ENCODE results near the gene RRAGB.
"Not testable (repeated sequence)": the region's sequence is repeated elsewhere in the genome, so short reads cannot be mapped to it uniquely, and the experiment has no call there.

The RRAGB gene, protein sequence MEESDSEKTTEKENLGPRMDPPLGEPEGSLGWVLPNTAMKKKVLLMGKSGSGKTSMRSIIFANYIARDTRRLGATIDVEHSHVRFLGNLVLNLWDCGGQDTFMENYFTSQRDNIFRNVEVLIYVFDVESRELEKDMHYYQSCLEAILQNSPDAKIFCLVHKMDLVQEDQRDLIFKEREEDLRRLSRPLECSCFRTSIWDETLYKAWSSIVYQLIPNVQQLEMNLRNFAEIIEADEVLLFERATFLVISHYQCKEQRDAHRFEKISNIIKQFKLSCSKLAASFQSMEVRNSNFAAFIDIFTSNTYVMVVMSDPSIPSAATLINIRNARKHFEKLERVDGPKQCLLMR

DNA sequence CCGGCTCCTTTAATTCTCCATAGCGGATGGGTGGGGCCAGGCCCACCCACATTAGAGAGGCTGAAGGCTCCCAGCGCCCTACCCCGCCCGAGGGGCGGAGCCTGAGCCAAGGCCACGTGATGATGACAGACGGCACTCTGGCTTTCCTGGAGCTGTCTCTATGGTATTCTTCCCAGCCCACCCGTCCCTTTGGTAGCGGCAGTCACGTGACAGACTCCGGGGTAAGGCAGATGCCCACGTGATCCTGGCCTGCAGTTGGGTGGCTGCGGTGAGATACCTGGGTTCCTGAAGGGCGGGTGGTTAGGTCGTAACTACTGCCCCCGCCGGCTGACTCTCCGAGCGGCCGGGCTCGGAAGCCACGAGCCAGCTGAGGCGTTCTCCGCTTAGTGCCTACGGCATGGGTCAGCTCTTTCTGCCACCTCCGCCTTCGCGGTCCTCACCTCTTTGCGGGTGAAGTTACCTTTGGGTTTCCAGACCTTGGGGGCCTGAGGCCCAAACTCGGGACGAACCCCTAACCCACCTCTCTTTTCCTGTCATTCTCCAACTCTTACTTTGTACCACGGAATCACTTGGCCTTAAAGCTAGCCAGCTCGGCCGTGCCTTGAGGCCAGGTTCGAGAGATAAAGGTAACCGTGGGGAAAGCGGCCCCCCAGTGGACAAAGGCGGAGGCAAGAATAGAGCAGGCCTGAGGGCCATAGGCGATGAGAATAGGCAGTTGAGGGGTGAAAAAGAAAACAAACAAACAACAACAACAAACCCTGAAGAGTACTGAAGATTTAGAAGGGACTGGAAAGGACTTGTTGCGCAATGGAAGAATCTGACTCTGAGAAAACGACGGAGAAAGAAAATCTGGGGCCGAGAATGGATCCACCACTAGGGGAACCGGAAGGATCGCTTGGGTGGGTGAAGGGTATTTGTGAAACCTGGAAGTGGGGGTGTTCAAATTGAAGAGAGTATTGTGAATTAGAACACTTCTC, at the start of gene RRAGB:
Gene RRAGB, plus strand, starts transcription at position 229 of the 977 bp plus-strand sequence. Its CDS starts 579 bp downstream, at position 808.
- peak; percentile 90 for DNase-seq

DNA sequence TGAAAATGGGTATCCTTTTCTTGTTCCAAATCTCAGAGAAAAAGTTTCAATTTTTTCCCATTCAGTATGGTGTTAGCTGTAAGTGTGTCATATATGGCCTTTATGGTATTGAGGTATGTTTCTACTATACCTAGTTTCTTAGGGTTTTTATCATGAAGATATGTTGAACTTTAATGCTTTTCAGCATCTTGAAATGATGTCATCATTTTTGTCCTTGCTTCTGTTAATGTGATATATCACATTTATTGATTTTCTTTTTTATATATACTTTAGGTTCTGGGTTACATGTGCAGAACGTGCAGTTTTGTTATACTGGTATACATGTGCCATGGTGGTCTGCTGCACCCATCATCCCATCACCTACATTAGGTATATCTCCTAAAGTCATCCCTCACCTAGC, 49.5 kb upstream of the RRAGB start:
- DNase-seq = no peak

DNA sequence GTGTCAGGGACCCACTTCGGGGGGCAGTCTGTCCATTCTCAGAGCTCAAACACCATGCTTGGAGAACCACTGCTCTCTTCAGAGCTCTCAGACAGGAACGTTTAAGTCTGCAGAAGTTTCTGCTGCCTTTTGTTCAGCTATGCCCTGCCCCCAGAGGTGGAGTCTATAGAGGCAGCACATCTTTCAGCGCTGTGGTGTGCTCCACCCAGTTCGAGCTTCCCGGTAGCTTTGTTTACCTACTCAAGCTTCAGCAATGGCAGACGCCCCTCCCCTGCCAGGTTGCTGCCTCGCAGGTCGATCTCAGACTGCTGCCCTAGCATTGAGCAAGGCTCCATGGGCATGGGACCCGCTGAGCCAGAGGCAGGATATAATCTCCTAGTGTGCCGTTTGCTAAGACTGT, 29.0 kb upstream of the RRAGB start:
- DNase-seq = not testable (repeated sequence)

DNA sequence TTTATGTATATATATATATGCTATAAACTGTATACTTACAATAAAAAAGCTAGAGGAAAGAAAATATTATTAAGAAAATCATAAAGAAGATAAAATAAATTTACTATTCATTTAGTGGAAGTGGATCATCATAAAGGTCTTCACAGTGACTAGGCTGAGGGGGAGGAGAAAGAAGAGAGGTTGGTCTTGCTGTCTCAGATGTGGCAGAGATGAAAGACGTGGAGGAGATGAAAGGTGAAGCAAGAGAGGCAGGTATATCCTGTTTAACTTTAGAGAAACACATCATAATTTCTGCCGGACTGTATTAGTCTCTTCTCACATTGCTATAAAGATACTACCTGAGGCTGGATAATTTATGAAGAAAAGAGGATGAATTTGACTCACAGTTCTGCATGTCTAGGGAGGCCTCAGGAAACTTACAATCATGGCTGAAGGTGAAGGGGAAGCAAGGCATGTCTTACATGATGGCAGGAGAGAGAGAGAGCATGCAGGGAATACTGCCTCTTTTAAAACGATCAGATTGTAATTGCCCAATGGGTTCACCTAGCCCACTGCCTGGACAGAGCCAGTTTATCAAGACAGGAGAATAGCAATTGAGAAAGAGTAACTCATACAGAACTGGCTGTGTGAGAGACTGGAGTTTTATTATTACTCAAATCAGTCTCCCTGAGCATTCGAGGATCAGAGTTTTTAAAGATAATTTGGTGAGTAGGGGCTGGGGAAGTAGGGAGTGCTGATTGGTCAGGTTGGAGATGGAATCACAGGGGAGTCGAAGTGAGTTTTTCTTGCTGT, 22.1 kb upstream of the RRAGB start:
- DNase-seq = no peak

DNA sequence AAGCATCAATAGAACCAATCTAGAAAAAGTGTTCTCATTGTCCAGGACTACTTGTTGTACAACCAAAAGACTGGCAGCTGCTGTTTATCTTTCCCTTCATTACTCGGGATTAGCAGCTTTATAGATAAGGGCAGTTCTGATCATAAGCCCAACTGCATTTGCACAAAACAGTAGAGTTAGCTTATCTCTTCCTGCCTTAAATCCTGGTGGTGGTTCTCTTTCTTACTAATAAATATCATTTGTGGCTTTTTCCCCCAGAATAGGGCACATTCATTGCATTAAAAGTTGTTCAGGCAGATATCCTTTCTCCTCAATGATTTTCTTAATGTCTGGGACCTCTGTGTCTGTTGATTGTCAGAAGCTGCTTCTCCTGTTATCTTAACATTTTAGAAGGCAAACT, 20.2 kb upstream of the RRAGB start:
- no peak for DNase-seq

DNA sequence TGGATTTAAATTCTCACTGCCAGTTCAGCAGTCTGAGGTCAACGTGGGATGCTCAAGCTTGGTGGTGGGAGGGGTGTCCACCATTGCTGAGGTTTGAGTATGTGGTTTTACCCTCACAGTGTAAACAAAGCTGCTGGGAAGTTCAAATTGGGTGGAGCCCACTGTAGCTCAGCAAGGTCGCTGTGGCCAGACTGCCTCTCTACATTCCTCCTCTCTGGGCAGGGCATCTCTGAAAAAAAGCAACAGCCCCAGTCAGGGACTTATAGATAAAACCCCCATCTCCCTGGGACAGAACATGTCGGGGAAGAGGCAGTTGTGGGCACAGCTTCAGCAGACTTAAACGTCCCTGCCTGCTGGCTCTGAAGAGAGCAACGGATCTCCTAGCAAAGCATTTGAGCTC, 14.9 kb upstream of the RRAGB start:
- no peak for DNase-seq

DNA sequence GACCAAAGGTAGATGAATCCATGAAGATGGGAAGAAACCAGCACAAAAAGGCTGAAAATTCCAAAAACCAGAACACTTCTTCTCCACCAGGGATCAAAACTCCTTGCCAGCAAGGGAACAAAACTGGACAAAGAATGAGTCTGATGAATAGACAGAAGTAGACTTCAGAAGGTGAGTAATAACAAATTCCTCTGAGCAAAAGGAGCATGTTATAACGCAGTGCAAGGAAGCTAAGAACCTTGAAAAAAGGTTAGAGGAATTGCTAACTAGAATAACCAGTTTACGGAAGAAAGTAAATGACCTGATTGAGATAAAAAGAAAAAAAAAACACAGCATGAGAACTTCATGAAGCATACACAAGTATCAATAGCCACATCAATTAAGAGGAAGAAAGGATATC, 14.1 kb upstream of the RRAGB start:
- DNase-seq = not testable (repeated sequence)

DNA sequence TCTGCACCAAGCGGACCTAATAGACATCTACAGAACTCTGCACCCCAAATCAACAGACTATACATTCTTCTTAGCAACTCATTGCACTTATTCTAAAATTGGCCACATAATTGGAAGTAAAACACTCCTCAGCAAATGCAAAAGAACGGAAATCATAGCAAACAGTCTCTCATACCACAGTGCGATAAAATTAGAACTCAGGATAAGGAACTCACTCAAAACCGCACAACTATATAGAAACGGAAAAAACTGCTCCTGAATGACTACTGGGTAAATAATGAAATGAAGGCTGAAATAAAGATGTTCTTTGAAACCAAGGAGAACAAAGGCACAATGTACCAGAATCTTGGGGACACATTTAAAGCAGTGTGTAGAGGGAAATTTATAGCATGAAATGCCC, 12.5 kb upstream of the RRAGB start:
- DNase-seq = not testable (repeated sequence)

DNA sequence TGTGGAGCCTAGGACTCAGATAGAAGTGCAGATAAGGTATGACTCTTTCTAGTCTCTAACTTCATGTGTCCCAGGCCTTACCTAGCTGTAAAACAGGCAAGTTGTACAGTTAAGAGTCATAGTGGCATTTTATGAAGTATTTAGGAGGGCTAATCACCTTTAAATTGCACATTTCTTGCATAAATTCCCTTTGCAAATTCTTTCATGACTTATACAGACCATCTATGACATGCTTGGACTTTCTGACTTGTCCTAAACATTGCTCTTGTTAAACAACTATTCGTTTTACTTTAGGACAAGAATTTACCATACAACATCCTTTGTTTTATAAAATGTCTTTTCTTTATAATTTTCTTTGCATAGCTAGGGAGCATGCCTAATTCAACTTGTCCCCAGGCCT, 7.8 kb upstream of the RRAGB start:
- DNase-seq = no peak

DNA sequence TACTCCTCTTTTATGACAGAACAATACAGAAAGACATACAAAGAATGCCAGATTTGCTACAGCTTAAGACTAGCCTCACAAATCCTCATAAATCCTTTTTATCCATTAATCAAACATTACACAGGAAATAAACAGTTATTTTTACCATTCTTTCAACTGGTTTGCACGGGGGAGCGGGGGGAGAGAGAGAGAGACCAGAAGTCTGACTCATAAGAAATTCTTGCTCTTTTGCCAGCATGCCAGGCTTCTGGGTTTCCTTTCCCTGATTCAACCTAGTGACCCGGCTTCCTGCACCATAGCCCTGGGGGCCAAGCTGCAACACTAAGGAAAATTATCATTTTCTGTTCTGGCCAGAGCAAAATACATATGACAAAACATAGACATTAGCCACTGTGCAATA, 6.8 kb upstream of the RRAGB start:
- no peak for DNase-seq

DNA sequence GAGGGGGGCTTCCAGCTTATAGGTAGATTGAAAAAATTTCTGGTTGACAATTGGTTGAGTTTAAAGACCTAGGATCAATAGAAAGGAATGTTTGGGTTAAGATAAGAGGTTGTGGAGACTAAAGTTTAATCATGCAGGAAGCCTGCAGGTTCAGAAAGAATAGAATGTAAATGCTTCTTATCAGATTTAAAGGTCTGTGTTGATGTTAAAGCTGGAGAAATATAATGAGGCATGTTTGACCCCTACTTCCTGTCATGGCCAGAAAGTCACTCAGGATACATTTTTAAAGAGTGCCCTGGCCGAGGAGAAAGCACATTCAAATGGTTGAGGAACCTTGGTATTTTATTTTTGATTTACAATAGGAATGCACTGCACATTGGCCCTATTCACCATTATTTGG, 3.9 kb upstream of the RRAGB start:
- DNase-seq = no peak

DNA sequence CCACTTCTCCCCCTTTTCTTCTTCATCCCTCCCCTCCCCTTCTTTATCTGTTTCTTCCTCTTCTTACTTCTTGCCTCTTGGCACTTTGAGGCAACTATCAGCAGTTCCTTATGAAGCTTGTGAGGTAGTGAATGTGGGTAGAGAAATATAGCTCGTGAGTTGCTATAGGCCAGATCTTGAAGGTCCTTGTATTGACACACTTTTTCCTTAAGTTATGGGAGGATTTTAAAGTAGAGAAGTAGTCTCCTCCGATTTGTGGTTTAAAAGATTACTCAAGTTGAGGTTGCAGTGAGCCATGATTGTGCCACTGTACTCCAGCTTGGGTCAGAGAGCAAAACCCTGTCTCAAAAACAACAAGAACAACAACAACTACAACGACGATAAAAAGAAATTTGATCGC, 3.4 kb upstream of the RRAGB start:
- peak; percentile 52 for DNase-seq

DNA sequence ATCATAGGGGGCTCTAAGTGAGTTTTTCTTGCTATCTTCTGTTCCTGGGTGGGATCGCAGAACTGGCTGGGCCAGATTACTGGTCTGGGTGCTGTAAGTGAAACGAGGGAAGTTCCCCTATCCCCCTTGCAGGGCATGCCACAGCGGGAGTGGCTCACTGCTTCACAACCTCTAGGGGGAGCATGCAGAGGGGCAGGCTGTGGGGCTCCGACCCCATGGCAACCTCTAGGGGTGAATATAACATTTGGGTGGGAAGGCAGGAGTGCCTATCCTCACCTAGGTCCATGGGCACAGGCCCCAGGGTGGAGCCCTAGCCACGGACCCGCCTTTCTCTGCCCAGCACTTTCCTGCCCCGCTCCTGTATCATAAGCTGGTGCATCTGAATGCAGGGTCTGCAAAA, 1.7 kb upstream of the RRAGB start:
- DNase-seq = no peak

DNA sequence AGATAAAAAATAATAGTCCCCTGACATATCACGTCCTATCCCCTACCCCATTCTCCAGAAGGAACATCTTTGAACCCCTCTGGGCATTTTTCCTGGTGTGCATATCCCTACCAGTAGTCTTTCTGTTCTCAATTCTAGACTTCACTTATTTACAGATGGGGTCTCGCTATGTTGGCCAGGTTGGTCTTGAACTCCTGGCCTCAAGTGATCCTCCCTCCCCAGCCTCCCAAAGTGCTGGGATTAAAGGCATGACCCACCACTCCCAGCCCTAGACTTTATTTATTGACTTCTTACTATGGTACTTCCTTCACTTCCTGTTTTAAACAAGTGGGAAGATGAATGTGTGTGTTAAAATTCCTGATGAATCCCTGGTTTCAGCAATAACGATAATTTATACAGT, 612 bp upstream of the RRAGB start:
- no peak for DNase-seq

DNA sequence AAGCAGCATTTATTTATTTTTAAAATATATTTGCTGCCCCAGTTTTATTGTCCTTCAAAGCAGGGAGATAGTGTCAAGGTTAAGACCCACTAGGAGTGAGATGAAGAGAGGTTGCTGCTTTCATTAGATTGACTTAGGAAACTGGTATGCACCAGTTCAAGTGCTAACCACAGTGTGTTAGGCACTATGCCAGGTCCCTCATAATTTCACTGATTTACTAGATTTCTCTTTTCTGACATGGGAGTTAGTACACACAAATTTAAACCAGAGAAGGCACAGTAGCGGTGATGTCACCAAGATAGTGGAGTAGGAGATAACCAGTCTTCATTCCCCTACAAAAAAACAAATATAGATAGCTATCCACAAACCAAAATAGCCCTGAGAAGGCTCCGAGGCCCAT, 14.3 kb downstream of the RRAGB start:
- no peak for DNase-seq

DNA sequence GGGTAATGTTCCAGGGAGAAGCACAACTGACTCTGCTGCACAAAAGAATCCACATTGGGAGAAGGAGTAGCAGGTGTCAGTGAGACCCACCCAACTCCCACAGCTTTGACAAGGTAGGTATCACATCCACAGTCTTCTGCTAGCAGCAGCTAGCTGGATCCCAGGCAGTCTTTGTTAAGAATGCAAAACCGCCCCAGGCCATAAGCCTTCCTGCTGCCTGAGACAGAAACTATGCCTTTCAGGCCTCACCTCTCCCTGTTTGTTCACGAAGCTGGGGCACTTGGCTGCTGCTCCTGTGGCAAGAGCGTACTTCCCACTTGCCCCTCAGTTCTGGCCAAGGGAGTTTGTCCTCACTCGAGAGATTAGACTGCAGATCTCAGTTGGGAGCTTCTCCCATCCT, 21.4 kb downstream of the RRAGB start:
- no peak for DNase-seq

DNA sequence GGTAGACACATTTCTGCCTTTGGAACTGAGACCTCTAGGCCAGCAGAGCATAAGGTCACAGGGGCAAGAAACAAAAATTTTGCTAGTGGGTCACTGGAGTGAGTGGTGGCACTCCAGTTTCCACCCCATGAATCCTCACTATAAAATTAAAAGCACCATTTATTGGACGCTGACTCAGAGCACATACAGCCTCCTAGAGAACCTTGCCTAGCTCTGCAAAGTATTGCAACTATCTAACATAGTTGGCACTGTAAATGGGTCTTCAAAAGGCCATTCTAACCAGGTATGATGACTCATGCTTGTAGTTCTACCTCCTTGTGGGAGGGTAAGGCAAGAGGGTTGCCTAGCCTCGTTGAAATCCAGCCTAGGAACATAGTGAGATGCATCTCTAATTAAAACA, 25.1 kb downstream of the RRAGB start:
- no peak for DNase-seq

DNA sequence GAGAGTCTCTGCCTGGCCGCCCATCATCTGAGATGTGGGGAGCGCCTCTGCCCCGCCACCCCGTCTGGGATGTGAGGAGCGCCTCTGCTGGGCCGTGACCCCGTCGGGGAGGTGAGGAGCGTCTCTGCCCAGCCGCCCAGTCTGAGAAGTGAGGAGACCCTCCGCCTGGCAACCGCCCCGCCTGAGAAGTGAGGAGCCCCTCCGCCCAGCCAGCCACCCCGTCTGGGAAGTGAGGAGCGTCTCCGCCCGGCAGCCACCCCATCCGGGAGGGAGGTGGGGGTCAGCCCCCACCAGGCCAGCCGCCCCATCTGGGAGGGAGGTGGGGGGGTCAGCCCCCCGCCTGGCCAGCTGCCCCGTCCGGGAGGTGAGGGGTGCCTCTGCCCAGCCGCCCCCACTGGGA, 30.9 kb downstream of the RRAGB start:
- not testable (repeated sequence) for DNase-seq

DNA sequence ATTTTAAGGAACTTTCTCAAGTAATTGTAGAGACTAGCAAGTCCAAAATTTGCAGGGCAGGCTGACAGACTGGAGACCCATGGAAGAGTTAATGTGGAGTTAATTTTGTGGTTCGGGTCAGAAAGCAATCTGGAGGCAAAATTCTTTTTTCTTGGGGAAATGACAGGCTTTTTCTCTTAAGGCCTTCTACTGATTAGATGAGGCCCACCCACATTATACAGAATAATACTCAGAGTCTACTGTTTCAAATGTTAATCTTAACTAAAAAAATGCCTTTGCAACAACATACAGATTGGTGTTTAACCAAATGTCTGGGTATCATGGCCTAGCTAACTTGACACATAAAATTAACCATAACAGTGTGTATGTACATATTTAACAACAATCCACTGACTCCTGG, 32.7 kb downstream of the RRAGB start:
- DNase-seq = no peak

DNA sequence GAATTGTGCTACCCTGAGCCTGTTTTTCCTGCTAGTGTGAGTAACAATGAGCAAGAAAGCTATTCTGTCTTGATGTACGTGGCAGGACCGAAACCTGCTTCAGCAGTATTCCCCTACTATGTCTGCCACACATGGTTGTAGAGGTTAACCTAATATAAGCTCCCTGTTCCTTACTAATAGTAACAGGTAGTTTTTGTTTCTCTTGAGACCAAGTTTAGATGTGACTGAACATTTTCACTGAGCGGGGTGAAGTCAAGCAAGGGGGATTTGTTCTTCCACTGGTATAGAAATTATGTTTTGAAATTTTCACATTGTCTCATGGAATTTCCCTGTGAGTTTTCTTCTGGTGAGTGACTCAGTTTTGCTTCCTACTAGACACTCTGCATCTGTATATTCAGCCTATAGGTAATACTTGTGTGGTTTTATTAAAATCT, 37.3 kb downstream of the RRAGB start:
- DNase-seq = no peak

DNA sequence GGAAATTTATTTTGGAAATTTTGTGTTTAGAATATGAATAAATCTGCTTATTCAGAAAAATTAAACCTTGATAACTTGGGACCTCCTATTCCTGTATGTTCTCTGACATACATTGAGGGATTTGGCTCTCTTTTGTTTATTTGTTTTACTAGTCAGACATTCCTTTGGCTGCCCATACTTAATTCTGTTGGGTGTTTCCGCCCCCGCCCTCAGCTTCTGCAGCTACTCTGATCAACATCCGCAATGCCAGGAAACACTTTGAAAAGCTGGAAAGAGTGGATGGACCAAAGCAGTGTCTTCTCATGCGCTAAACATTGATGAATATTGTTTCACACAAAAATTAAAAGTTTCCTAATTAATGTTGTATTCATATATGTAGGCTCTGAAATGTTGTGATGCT, 40.5 kb downstream of the RRAGB start:
- no peak for DNase-seq

DNA sequence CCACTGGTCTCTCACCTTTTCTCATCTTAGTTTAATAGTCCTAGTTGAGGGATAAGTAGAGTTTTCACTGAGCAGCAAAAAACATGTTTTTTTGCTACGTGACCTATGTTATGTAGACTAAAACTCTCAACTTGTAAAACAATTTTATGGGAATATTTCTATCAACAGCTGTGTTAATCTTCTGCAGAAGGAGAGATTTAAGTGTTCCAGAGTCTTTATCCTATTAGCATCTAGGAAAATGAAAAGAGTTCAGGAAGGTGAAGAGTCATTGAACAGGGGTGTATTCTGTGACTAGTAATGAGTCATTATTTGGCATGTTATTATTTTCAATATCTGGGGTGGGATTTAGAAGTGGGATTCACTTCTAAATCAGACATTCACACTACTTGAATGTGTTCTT, 41.9 kb downstream of the RRAGB start:
- DNase-seq = no peak

DNA sequence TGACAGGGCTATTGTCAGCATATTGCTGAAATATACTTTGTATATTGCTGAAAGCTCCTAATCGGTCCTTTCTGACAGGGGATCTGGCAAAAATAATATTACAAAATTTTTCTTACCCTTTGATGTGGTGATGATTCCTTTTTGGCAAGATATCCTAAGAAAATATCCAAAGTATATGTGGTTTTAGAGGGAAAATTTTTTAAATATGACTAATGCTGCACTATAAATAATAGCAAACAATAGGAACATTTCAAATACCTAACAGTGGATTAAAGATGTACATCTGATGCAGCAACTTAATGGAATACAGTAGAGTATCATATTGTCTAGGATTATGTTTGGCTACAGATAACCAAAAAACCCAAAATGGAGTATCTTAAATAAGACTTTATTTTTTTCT, 49.6 kb downstream of the RRAGB start:
- no peak for DNase-seq
